NB4 (cell line): Measurements from ENCODE around the gene LINC00632.

Experiments used
- DNase-seq: peaks from one replicate; pipeline ENCODE4 v3.0.0; 2010; ENCODE audit warnings: low read depth
- H3K4me3 ChIP-seq: one replicate; pipeline ENCODE4 v1.5.1; 2011; ENCODE audit warnings: mild to moderate bottlenecking, low read depth, low read length, moderate library complexity
- CTCF ChIP-seq: IDR thresholded peaks from one replicate; pipeline ENCODE4 v1.5.1; 2012; ENCODE audit warnings: low read depth, low read length
- MAX ChIP-seq: IDR thresholded peaks from 2 replicates; pipeline ENCODE4 v1.6.1; 2011; ENCODE audit warnings: low read depth, low read length
- MYC ChIP-seq: IDR thresholded peaks from 2 replicates; pipeline ENCODE4 v1.6.1; 2011; ENCODE audit warnings: low read depth, low read length
- POLR2A ChIP-seq: IDR thresholded peaks from 2 replicates; pipeline ENCODE4 v1.6.1; 2011; ENCODE audit warnings: mild to moderate bottlenecking; ENCODE audit not compliant: insufficient read length; ENCODE audit errors: extremely low read depth

The LINC00632 gene

GRCh38 chrX:140733766-140734342 is 24.3 kb downstream of the LINC00632 start:
- no peak overlapping the region for H3K4me3 ChIP-seq
- DNase-seq = peak; percentile 58
- peak; percentile 66 for TF ChIP-seq CTCF
- TF ChIP-seq MYC = no peak
- TF ChIP-seq POLR2A = no peak
- no peak for TF ChIP-seq MAX

- no peak overlapping the region for H3K4me3 ChIP-seq
- TF ChIP-seq MAX (no peak), MYC (no peak), POLR2A (no peak)
- DNase-seq = peak; percentile 60
Observed at GRCh38 chrX:140744085-140744484, 34.5 kb downstream of the LINC00632 start.

GRCh38 chrX:140756941-140757340 is 47.4 kb downstream of the LINC00632 start:
- DNase-seq = no peak
- H3K4me3 ChIP-seq = no peak overlapping the region
- no peak for TF ChIP-seq MYC
- TF ChIP-seq CTCF = no peak
- TF ChIP-seq POLR2A = no peak
- no peak for TF ChIP-seq MAX

GRCh38 chrX:140762061-140762460 is 52.5 kb downstream of the LINC00632 start:
- peak; percentile 49 for DNase-seq
- H3K4me3 ChIP-seq = no peak overlapping the region
- TF ChIP-seq CTCF (peak; percentile 69), MYC (no peak), POLR2A (no peak), MAX (no peak)

- DNase-seq = peak; percentile 8
- no peak overlapping the region for H3K4me3 ChIP-seq
- TF ChIP-seq CTCF (no peak), MAX (no peak), POLR2A (no peak), MYC (no peak)
Observed at GRCh38 chrX:140764401-140764919, 54.9 kb downstream of the LINC00632 start.

GRCh38 chrX:140765043-140765784 is 55.7 kb downstream of the LINC00632 start:
- no peak for DNase-seq
- TF ChIP-seq MAX = no peak
- no peak for TF ChIP-seq POLR2A
- no peak for TF ChIP-seq CTCF
- TF ChIP-seq MYC = no peak
- H3K4me3 ChIP-seq = no peak overlapping the region
